ENCODE data around the gene ENO3.
"Not testable (repeated sequence)": the region's sequence is repeated elsewhere in the genome, so short reads cannot be mapped to it uniquely, and the experiment has no call there.

The ENO3 gene

GRCh38 chr17:4950746-4951204 lies at the start of gene ENO3:
ENO3 (plus strand) TSS chr17:4951119; CDS start chr17:4951830, 711 bp downstream.
- DNase-seq, result no peak

- peak in 1 of 2 donors; percentile 19 for DNase-seq
Measured at GRCh38 chr17:4901648-4902344, 49.1 kb upstream of the ENO3 start.

GRCh38 chr17:4902540-4902939 lies 48.4 kb upstream of the ENO3 start:
- no peak for DNase-seq

GRCh38 chr17:4903051-4903818 lies 47.7 kb upstream of the ENO3 start, which contains the start of gene CHRNE:
CHRNE (minus strand) TSS chr17:4903098; CDS start chr17:4903063, 35 bp downstream.
- peak; percentile 81 for DNase-seq

GRCh38 chr17:4906642-4907041 lies 44.3 kb upstream of the ENO3 start:
- DNase-seq, result not testable (repeated sequence)

- no peak for DNase-seq
Measured at GRCh38 chr17:4908301-4908700, 42.6 kb upstream of the ENO3 start.

GRCh38 chr17:4908711-4909496 lies 42.0 kb upstream of the ENO3 start:
- peak; percentile 72 for DNase-seq

- DNase-seq, result no peak
Measured at GRCh38 chr17:4913994-4914393, 36.9 kb upstream of the ENO3 start.

- DNase-seq, result not testable (repeated sequence)
Measured at GRCh38 chr17:4914551-4914950, 36.4 kb upstream of the ENO3 start.

- no peak for DNase-seq
Measured at GRCh38 chr17:4919511-4920047, 31.3 kb upstream of the ENO3 start.

- DNase-seq, result no peak
Measured at GRCh38 chr17:4920351-4921048, 30.4 kb upstream of the ENO3 start.

GRCh38 chr17:4921320-4921719 lies 29.6 kb upstream of the ENO3 start:
- DNase-seq, result no peak

GRCh38 chr17:4926577-4927335 lies 24.2 kb upstream of the ENO3 start:
- not testable (repeated sequence) for DNase-seq

GRCh38 chr17:4928881-4929280 lies 22.0 kb upstream of the ENO3 start:
- no peak for DNase-seq

GRCh38 chr17:4931963-4932362 lies 19.0 kb upstream of the ENO3 start, which contains the start of gene GP1BA:
GP1BA (plus strand) TSS chr17:4932277; CDS start chr17:4932605, 328 bp downstream.
- no peak for DNase-seq

GRCh38 chr17:4932756-4933155 lies 18.2 kb upstream of the ENO3 start:
- DNase-seq, result no peak

GRCh38 chr17:4933646-4934045 lies 17.3 kb upstream of the ENO3 start:
- no peak for DNase-seq

GRCh38 chr17:4934173-4934979 lies 16.5 kb upstream of the ENO3 start:
- DNase-seq, result no peak

- no peak for DNase-seq
Measured at GRCh38 chr17:4935650-4936049, 15.3 kb upstream of the ENO3 start.

- no peak for DNase-seq
Measured at GRCh38 chr17:4936436-4936835, 14.5 kb upstream of the ENO3 start.

- DNase-seq, result no peak
Measured at GRCh38 chr17:4937553-4937952, 13.4 kb upstream of the ENO3 start.

Measured in stimulated activated CD4-positive, alpha-beta T cell treated with anti-CD3 and anti-CD28 coated beads, Interleukin-2, amount 100 ng/mL, for 24 hours (primary cell).